ENCODE results near the gene WDR75. TPM values are rescaled to one million over a fixed set of nuclear protein-coding genes. Genes with fewer than 3 reads are reported as not detected.

The WDR75 gene
- total and polyA plus RNA-seq, 2 of the 13 experiments (the other 11 are each of a cell fraction or from before 2014, with no cell fraction given): 63.0 to 74.1 TPM

GRCh38 chr2:189446780-189447179 is 5.5 kb downstream of the WDR75 start:
- no peak for FAIRE-seq
- Histone ChIP-seq H4K20me1 (ENCODE audit: insufficient read depth, low read length) (no peaks in the 10 kb centered on the region), H3K4me3 (replicated peaks in 1 of 3; ENCODE audit: insufficient read depth in 1 of 3, low read depth in 2 of 3, low read length in 3 of 3) (no peak overlapping the region), H3K9ac (ENCODE audit: insufficient read depth, low read depth, low read length) (no peak overlapping the region), H3K9me3 (ENCODE audit: low read length) (no peaks in the 10 kb centered on the region), H3K4me2 (ENCODE audit: low read depth, low read length) (no peak overlapping the region), H3K36me3 (replicated peaks in 1 of 2; ENCODE audit: control insufficient read depth in 1 of 2, insufficient read depth in 2 of 2, low read length in 2 of 2) (peaks cover 17 to 53% of the 10 kb centered on the region in 2 experiments), H3K27ac (ENCODE audit: extremely low read length, insufficient read depth, low read length) (no peak overlapping the region), H2AFZ (ENCODE audit: low read length) (no peak overlapping the region), H3K27me3 (ENCODE audit: control insufficient read depth in 1 of 2, insufficient read depth in 2 of 2, low read length in 2 of 2) (no peaks in the 10 kb centered on the region; a peak in 1 of 5 replicates), H3K79me2 (ENCODE audit: insufficient read depth, low read length) (peaks cover 55% of the 10 kb centered on the region), H3K4me1 (ENCODE audit: insufficient read depth, low read length) (peaks cover 31% of the 10 kb centered on the region)
- no peak for ATAC-seq
- no peak for DNase-seq (ENCODE audit: low spot score)
- BruUV-seq (replicated peaks): no TSS peak
- POLR2A ChIA-PET: no interaction called here
- TF ChIP-seq SRF (IDR thresholded peaks at IDR 0.05; ENCODE audit: low read depth, low read length) (no peak), CHCHD3 (CRISPR knock-in tag; IDR thresholded peaks at IDR 0.05) (no peak), SMC3 (IDR thresholded peaks at IDR 0.05; ENCODE audit: low read length) (no peak), SOX5 (CRISPR knock-in tag; IDR thresholded peaks at IDR 0.05; ENCODE audit: borderline replicate concordance) (no peak), CERS6 (CRISPR knock-in tag; IDR thresholded peaks at IDR 0.05) (no peak), BCL3 (CRISPR knock-in tag; IDR thresholded peaks at IDR 0.05) (no peak), SPEN (CRISPR knock-in tag; IDR thresholded peaks at IDR 0.05; ENCODE audit: low read depth) (no peak), DMTF1 (CRISPR knock-in tag; IDR thresholded peaks at IDR 0.05) (no peak), ZBTB3 (CRISPR knock-in tag; IDR thresholded peaks at IDR 0.05; ENCODE audit: borderline replicate concordance, low read depth) (no peak), FOXC1 (CRISPR knock-in tag; IDR thresholded peaks at IDR 0.05; ENCODE audit: borderline replicate concordance) (no peak), IRF2 (CRISPR knock-in tag; IDR thresholded peaks at IDR 0.05) (no peak)
- intact Hi-C loops (cut with micrococcal nuclease; ENCODE audit: unreplicated experiment): no loop called here
- CTCF ChIA-PET (ENCODE audit: low intra/inter-chr PET ratio, low total read pairs): no interaction called here
- in situ Hi-C loops (cut with HindIII; ENCODE audit: extremely low pct_ligation_motif_present, low pct_unique_long_range_greater_than_20kb): loop anchor here (25.0 kb wide), 1 partner anchor 1909 kb away; no protein-coding TSS in a partner anchor
- 100% methylated on average over 2 of the region's 2 CpGs for WGBS (ENCODE audit: low lambda C conversion rate)
